ENCODE data around the gene NT5E. TPM values are rescaled to one million over a fixed set of nuclear protein-coding genes. Genes with fewer than 3 reads are reported as not detected.

The NT5E gene
- total RNA-seq, 2 experiments from 2014 or later = not detected

DNA sequence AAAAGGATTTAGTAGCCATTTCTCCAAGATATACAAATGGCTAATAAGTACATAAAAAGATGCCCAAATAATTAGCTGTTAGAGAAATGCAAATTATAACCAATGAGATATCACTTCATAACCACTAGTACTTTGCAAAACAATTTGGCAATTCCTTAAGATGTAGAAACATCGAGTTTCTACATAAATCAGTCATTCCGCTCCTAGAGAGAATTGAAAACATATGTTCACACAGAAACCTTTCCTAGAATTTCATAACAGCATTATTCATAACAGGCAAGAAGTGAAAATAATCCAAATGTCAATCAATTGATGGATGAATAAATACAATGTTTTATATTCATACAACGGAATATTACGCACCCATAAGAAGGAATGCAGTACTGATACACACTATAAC, 20.5 kb upstream of the NT5E start:
- Histone ChIP-seq H3K4me2 (ENCODE audit: low read length) (no peak overlapping the region), H3K9me2 (ENCODE audit: insufficient read depth, low read length) (no peaks in the 10 kb centered on the region), H3K4me1 (ENCODE audit: insufficient read depth, low read length, poor library complexity, severe bottlenecking) (no peaks in the 10 kb centered on the region), H3K79me2 (ENCODE audit: insufficient read depth, low read depth, low read length) (no peaks in the 10 kb centered on the region), H4K20me1 (ENCODE audit: insufficient read depth, low read length) (no peaks in the 10 kb centered on the region), H3K36me3 (ENCODE audit: insufficient read depth, low read length) (no peaks in the 10 kb centered on the region), H3K4me3 (ENCODE audit: low read depth, low read length, poor library complexity, severe bottlenecking) (no peak overlapping the region), H3K9me3 (ENCODE audit: low read length) (no peaks in the 10 kb centered on the region), H2AFZ (ENCODE audit: low read length) (no peak overlapping the region), H3K27ac (ENCODE audit: low read depth, low read length, poor library complexity, severe bottlenecking) (no peak overlapping the region)
- no TSS peak for BruUV-seq (replicated peaks)
- CTCF ChIA-PET (ENCODE audit: unreplicated experiment) = no interaction called here
- DNase-seq (ENCODE audit: low spot score) = no peak
- POLR2A ChIA-PET = interaction anchor here (0.6 kb wide), 1 partner anchor 320 kb away, joined by 4 read pairs; no protein-coding TSS in a partner anchor
- TF ChIP-seq EZH2phosphoT487 (IDR thresholded peaks at IDR 0.05; ENCODE audit: borderline replicate concordance, low read depth, low read length) = no peak
- intact Hi-C loops (cut with micrococcal nuclease; ENCODE audit: unreplicated experiment) = no loop called here

DNA sequence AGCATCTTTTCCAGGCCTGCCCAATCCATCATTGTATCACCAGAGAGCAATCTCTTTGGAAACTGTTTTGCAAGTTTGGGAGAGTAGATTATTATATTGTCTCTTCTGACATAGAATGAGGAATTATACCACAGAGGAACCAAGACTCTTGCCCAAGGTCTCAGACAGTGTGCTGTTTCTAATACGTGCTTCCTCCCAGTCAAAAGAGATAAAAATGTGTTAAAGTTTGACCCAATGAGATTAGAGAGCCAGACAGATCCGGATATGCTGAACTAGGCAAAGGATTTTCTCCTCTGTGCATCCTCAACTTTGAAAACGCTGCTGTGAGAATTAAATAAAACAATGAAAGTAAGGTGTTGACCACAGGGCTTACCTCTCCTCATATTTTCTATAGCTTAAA, 18.6 kb upstream of the NT5E start:
- Histone ChIP-seq H3K4me1 (ENCODE audit: insufficient read depth, low read length, poor library complexity, severe bottlenecking) (no peaks in the 10 kb centered on the region), H4K20me1 (ENCODE audit: insufficient read depth, low read length) (no peaks in the 10 kb centered on the region), H3K27ac (ENCODE audit: low read depth, low read length, poor library complexity, severe bottlenecking) (no peak overlapping the region), H3K4me2 (ENCODE audit: low read length) (no peak overlapping the region), H3K9me3 (ENCODE audit: low read length) (no peaks in the 10 kb centered on the region), H3K36me3 (ENCODE audit: insufficient read depth, low read length) (no peaks in the 10 kb centered on the region), H3K4me3 (ENCODE audit: low read depth, low read length, poor library complexity, severe bottlenecking) (no peak overlapping the region), H3K9me2 (ENCODE audit: insufficient read depth, low read length) (no peaks in the 10 kb centered on the region), H3K79me2 (ENCODE audit: insufficient read depth, low read depth, low read length) (no peaks in the 10 kb centered on the region), H2AFZ (ENCODE audit: low read length) (no peak overlapping the region)
- TF ChIP-seq, protein P1, sequence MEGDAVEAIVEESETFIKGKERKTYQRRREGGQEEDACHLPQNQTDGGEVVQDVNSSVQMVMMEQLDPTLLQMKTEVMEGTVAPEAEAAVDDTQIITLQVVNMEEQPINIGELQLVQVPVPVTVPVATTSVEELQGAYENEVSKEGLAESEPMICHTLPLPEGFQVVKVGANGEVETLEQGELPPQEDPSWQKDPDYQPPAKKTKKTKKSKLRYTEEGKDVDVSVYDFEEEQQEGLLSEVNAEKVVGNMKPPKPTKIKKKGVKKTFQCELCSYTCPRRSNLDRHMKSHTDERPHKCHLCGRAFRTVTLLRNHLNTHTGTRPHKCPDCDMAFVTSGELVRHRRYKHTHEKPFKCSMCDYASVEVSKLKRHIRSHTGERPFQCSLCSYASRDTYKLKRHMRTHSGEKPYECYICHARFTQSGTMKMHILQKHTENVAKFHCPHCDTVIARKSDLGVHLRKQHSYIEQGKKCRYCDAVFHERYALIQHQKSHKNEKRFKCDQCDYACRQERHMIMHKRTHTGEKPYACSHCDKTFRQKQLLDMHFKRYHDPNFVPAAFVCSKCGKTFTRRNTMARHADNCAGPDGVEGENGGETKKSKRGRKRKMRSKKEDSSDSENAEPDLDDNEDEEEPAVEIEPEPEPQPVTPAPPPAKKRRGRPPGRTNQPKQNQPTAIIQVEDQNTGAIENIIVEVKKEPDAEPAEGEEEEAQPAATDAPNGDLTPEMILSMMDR (conservative IDR thresholded peaks at IDR 0.05; ENCODE audit: low read length) = no peak
- no peak for TF ChIP-seq EZH2phosphoT487 (IDR thresholded peaks at IDR 0.05; ENCODE audit: borderline replicate concordance, low read depth, low read length)
- DNase-seq (ENCODE audit: low spot score) = no peak
- ChIA-PET CTCF (ENCODE audit: unreplicated experiment) (interaction anchor here (1.0 to 1.2 kb wide), 2 partner anchors 51 to 77 kb away, joined by 3 read pairs; no protein-coding TSS in a partner anchor), POLR2A (no interaction called here)
- no TSS peak for BruUV-seq (replicated peaks)
- intact Hi-C loops (cut with micrococcal nuclease; ENCODE audit: unreplicated experiment) = no loop called here

DNA sequence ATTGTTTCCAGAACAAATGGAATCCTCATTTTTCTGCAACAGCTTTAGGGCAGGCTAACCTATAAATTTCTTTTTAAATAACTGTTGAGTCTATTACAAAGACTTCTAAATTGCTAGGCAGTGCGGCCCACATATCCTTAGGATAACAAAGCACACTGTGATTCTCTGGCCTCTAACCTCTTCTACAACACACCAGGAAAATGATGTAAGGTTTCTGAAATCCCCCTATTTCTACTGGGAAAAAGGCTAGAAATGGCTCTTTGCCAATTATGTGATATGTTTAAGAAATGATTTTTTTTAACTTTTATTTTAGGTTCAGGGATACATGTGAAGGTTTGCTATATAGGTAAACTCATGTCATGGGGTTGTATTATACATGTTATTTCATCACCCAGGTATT, 17.3 kb upstream of the NT5E start:
- H3K4me3 ChIP-seq (ENCODE audit: low read depth, low read length, poor library complexity, severe bottlenecking) = no peak overlapping the region
- TF ChIP-seq EZH2phosphoT487 (IDR thresholded peaks at IDR 0.05; ENCODE audit: borderline replicate concordance, low read depth, low read length) = no peak
- TF ChIP-seq, protein P1 (conservative IDR thresholded peaks at IDR 0.05; ENCODE audit: low read length) = no peak
- no peaks in the 10 kb centered on the region for H3K79me2 ChIP-seq (ENCODE audit: insufficient read depth, low read depth, low read length)
- no TSS peak for BruUV-seq (replicated peaks)
- no peaks in the 10 kb centered on the region for H3K9me2 ChIP-seq (ENCODE audit: insufficient read depth, low read length)
- ChIA-PET POLR2A (interaction anchor here (0.6 to 1.6 kb wide), 3 partner anchors 9 to 638 kb away, joined by 3 to 7 read pairs (median 4); no protein-coding TSS in a partner anchor), CTCF (ENCODE audit: unreplicated experiment) (interaction anchor here (1.0 kb wide), 1 partner anchor 50 kb away, joined by 3 read pairs; no protein-coding TSS in a partner anchor)
- no peak for DNase-seq (ENCODE audit: low spot score)
- no peak overlapping the region for H2AFZ ChIP-seq (ENCODE audit: low read length)
- H4K20me1 ChIP-seq (ENCODE audit: insufficient read depth, low read length) = no peaks in the 10 kb centered on the region
- H3K4me2 ChIP-seq (ENCODE audit: low read length) = no peak overlapping the region
- intact Hi-C loops (cut with micrococcal nuclease; ENCODE audit: unreplicated experiment) = no loop called here
- H3K36me3 ChIP-seq (ENCODE audit: insufficient read depth, low read length) = no peaks in the 10 kb centered on the region
- H3K27ac ChIP-seq (ENCODE audit: low read depth, low read length, poor library complexity, severe bottlenecking) = no peak overlapping the region
- no peaks in the 10 kb centered on the region for H3K9me3 ChIP-seq (ENCODE audit: low read length)
- no peaks in the 10 kb centered on the region for H3K4me1 ChIP-seq (ENCODE audit: insufficient read depth, low read length, poor library complexity, severe bottlenecking)
